SU-DHL-6 (cell line): ENCODE data around the gene CCR2.

Experiments
- H2AFZ ChIP-seq: fragments of 200-600 bp; sonication (generic); 2 replicates; pipeline ENCODE4 v1.6.1; 2014; ENCODE audit warnings: low read depth, mild to moderate bottlenecking, moderate library complexity, mixed read lengths, antibody characterized with exemption, low read length; ENCODE audit not compliant: severe bottlenecking
- H3F3A ChIP-seq: fragments of 200-600 bp; shearing (Covaris generic); 2 replicates; pipeline ENCODE4 v1.6.0; 2016; ENCODE audit warnings: antibody characterized with exemption, mild to moderate bottlenecking; ENCODE audit not compliant: insufficient read depth
- H3K27ac ChIP-seq: fragments of 200-600 bp; sonication (generic); 2 replicates; pipeline ENCODE4 v1.5.1; 2016; ENCODE audit warnings: low read depth, mild to moderate bottlenecking, low read length, moderate library complexity, mixed read lengths
- H3K27me3 ChIP-seq: fragments of 200-600 bp; sonication (generic), shearing (Covaris generic); 2 replicates; pipeline ENCODE4 v1.6.0; 2014; ENCODE audit warnings: mild to moderate bottlenecking, low read length
- H3K36me3 ChIP-seq: fragments of 200-600 bp; sonication (generic); 2 replicates; pipeline ENCODE4 v1.6.1; 2014; ENCODE audit warnings: mild to moderate bottlenecking, low read length, mixed read lengths
- H3K4me2 ChIP-seq: fragments of 300-600, 200-600 bp; shearing (Covaris generic), sonication (generic); 2 replicates; pipeline ENCODE4 v1.6.0; 2014; ENCODE audit warnings: low read length, low read depth, mild to moderate bottlenecking; ENCODE audit not compliant: poor library complexity, severe bottlenecking
- H3K4me3 ChIP-seq: fragments of 200-600 bp; sonication (generic); 2 replicates; pipeline ENCODE4 v1.5.1; 2014; ENCODE audit warnings: antibody characterized with exemption, low read length, mild to moderate bottlenecking, mixed read lengths; ENCODE audit not compliant: insufficient read depth, poor library complexity, severe bottlenecking
- H3K79me2 ChIP-seq: fragments of 200-600 bp; sonication (generic); 2 replicates; pipeline ENCODE4 v1.6.1; 2014; ENCODE audit warnings: mild to moderate bottlenecking, low read length, moderate library complexity; ENCODE audit not compliant: insufficient read depth
- H3K9ac ChIP-seq: fragments of 200-600 bp; sonication (generic); 2 replicates; pipeline ENCODE4 v1.7.0; 2014; ENCODE audit warnings: mild to moderate bottlenecking, low read length
- H3K9me2 ChIP-seq: fragments of 200-600 bp; sonication (generic); replicated peaks from 2 replicates; pipeline ENCODE4 v1.6.1; 2014; ENCODE audit warnings: low read length; ENCODE audit not compliant: insufficient read depth
- H3K9me3 ChIP-seq: fragments of 200-600 bp; sonication (generic); 2 replicates; pipeline ENCODE4 v1.6.1; 2014; ENCODE audit warnings: low read length, mixed read lengths; ENCODE audit not compliant: insufficient read depth
- H4K20me1 ChIP-seq: fragments of 200-600 bp; sonication (generic); 2 replicates; pipeline ENCODE4 v1.6.1; 2014; ENCODE audit warnings: low read depth, mild to moderate bottlenecking, antibody characterized with exemption, low read length, moderate library complexity, mixed read lengths
- EZH2phosphoT487 ChIP-seq: fragments of 200-600 bp; sonication (generic), shearing (Covaris generic); conservative IDR thresholded peaks from 2 replicates; pipeline ENCODE4 v1.6.1; 2018; ENCODE audit warnings: mild to moderate bottlenecking, antibody characterized with exemption, low read length, moderate library complexity, mixed read lengths
- TF ChIP-seq, protein P1 (sequence below): fragments of 200-600 bp; sonication (generic); IDR thresholded peaks from one replicate; pipeline ENCODE4 v1.5.1; 2017; ENCODE audit warnings: antibody characterized with exemption, mild to moderate bottlenecking, low read length, moderate library complexity; ENCODE audit not compliant: insufficient read depth, poor library complexity, severe bottlenecking

The CCR2 gene

DNA sequence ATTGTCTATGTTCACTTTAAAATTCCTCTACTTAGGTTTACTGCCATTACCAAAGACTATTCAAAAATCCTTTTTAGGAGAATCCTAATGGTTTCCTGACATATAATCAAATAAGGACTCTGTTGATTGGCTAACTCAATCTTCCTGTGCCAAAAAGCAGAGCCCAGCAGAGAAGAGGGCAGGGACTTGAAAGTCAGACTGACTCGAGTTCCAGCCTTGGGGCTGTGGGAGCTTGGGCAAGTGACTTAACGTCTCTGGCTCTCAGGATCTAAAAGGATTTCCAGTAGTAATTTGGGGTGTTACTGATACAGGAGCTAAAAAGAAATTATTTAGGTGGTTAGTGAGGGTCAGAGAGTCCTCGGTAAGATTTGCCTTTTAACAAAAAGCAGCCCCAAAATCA is 27.7 kb downstream of the CCR2 start:
- Histone ChIP-seq H3K79me2 (no peaks in the 10 kb centered on the region), H3K36me3 (no peaks in the 10 kb centered on the region), H3K9ac (no peak overlapping the region), H3K4me2 (no peak overlapping the region), H4K20me1 (no peaks in the 10 kb centered on the region), H3K27me3 (no peaks in the 10 kb centered on the region), H2AFZ (no peak overlapping the region), H3K4me3 (no peak overlapping the region), H3K9me3 (no peaks in the 10 kb centered on the region), H3K27ac (no peak overlapping the region), H3F3A (no peaks in the 10 kb centered on the region), H3K9me2 (no peaks in the 10 kb centered on the region)
- TF ChIP-seq EZH2phosphoT487 = no peak
- TF ChIP-seq, protein P1, sequence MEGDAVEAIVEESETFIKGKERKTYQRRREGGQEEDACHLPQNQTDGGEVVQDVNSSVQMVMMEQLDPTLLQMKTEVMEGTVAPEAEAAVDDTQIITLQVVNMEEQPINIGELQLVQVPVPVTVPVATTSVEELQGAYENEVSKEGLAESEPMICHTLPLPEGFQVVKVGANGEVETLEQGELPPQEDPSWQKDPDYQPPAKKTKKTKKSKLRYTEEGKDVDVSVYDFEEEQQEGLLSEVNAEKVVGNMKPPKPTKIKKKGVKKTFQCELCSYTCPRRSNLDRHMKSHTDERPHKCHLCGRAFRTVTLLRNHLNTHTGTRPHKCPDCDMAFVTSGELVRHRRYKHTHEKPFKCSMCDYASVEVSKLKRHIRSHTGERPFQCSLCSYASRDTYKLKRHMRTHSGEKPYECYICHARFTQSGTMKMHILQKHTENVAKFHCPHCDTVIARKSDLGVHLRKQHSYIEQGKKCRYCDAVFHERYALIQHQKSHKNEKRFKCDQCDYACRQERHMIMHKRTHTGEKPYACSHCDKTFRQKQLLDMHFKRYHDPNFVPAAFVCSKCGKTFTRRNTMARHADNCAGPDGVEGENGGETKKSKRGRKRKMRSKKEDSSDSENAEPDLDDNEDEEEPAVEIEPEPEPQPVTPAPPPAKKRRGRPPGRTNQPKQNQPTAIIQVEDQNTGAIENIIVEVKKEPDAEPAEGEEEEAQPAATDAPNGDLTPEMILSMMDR = no peak

DNA sequence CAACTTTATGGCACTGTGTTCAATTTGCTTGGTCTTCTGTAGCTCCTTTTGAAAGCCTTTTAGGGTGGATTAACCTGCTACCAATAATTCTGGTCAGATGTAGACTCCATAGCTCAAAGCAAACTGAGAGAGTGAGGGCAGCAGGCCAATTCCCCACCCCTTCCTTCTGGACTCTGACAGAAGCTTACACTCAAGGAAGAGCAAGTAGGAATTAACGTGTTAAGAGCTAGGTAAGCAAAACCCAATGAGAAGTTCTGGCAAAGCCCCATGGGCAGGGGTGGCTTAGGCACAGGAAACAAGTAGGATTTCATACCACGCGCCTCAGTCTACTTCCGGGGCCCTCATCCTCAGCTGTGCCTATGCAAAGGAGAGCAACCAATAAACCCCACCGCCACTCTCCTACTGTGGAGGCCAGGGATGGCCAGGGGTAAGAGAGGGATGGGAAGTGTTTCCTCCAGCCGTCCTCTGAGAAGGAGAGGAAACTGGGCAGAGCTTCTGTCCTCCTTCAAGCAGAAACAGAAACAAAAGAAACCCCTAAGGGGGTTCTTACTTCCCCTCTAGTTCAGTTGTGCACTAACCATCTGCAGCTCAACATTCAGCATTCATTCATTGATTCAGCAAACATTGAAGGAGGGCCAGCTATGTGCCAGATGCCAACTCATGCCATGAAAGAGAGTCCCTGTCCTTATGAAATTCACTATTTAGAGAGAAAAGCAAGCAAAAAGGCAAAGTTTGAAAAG is 29.5 kb downstream of the CCR2 start:
- H3K9me2 ChIP-seq = no peaks in the 10 kb centered on the region
- 0 out of 2 replicates have a peak overlapping the region, but pooled peaks have one; percentile 24 for H3K27ac ChIP-seq
- H3K9me3 ChIP-seq = no peaks in the 10 kb centered on the region
- TF ChIP-seq, protein P1 = no peak
- no peak for TF ChIP-seq EZH2phosphoT487
- no peaks in the 10 kb centered on the region for H3K79me2 ChIP-seq
- no peak overlapping the region for H3K4me3 ChIP-seq
- no peaks in the 10 kb centered on the region for H3K36me3 ChIP-seq
- H2AFZ ChIP-seq = no peak overlapping the region
- no peak overlapping the region for H3K9ac ChIP-seq
- no peaks in the 10 kb centered on the region for H4K20me1 ChIP-seq
- H3K4me2 ChIP-seq = peak overlapping the region; percentile 36
- H3F3A ChIP-seq = no peaks in the 10 kb centered on the region
- H3K27me3 ChIP-seq = no peaks in the 10 kb centered on the region

DNA sequence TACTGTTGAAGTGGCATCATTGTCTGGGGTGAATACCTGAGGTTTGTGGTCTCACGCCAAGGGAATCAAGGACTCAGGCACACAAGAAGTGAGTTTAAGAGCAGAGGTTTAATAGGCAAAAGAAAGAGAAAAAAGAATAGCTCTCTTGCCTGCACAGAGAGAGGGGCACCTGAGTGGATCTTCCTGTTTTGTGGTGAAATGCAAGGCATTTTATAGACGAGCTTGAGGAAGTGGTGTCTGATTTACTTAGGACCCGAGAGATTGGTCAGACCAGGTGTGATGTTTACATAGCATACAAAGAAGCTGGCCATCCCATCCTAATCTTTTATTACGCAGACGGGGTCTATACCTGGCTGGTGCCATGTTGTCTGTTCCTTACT is 30.0 kb downstream of the CCR2 start:
- no peaks in the 10 kb centered on the region for H3K9me2 ChIP-seq
- peak overlapping the region; percentile 36 for H3K4me2 ChIP-seq
- no peaks in the 10 kb centered on the region for H4K20me1 ChIP-seq
- H3K4me3 ChIP-seq = no peak overlapping the region
- no peaks in the 10 kb centered on the region for H3K9me3 ChIP-seq
- TF ChIP-seq EZH2phosphoT487 = no peak
- TF ChIP-seq, protein P1 = no peak
- no peaks in the 10 kb centered on the region for H3K27me3 ChIP-seq
- no peak overlapping the region for H2AFZ ChIP-seq
- 0 out of 2 replicates have a peak overlapping the region, but pooled peaks have one; percentile 24 for H3K27ac ChIP-seq
- no peak overlapping the region for H3K9ac ChIP-seq
- H3K79me2 ChIP-seq = no peaks in the 10 kb centered on the region
- H3F3A ChIP-seq = no peaks in the 10 kb centered on the region
- H3K36me3 ChIP-seq = no peaks in the 10 kb centered on the region
